ENCODE data around the gene STKLD1.

Gene STKLD1

DNA sequence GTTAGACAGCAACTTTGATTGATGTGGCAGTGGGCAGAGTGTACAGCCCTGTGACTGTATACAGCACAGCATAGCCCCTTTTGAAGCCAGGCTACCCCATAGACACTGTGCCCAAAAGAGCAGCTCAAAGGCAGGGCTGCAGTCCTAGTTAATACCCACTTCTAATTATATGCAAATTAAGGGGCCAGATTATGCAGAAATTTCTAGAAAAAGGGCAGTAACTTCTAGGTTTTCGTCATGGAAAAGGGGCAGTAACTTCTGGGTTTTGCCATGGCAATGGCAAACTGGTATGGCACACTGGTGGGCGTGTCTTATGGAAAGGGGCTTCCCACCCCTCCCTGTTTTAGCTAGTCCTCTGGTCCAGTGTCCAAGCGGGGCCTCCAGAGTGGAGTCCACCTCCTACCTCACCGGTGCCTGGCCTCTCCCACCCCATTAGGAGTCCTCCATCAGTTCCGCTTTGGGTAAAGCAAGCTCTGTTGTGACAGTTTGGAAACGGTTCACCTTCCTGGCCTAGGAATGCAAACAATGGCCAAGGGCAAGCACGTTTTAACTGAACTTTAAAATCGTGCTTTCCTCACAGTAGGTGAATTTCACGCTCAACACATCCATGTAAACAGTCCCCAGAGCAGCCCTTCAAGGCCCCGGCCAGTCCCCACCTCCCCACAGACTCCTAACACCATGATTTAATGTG lies 51.6 kb downstream of the STKLD1 start:
- CTCF ChIA-PET: interaction anchor here (1.0 kb wide), 1 partner anchor 59 kb away, joined by 4 read pairs; no protein-coding TSS in a partner anchor

DNA sequence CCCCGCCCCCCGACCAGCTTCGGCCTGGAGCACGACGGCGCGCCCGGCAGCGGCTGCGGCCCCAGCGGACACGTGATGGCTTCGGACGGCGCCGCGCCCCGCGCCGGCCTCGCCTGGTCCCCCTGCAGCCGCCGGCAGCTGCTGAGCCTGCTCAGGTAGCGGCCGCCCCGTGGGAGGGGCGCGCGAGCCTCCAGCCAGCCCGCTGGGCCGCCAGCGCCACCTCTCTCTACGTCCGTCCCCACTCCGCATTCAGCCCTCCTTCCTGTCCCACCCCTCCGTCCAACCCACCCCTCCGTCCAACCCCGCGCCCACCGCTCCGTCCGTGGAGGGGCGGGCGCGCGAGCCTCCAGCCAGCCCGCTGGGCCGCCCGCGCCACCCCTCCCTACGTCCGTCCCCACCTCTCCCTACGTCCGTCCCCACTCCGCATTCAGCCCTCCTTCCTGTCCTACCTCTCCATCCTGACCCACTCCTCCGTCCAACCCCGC lies 52.5 kb downstream of the STKLD1 start:
- ChIA-PET CTCF (interaction anchor here (1.0 kb wide), 1 partner anchor 58 kb away, joined by 4 read pairs; no protein-coding TSS in a partner anchor), POLR2A (ENCODE audit: low non-redundant PET) (no interaction called here)
- DNase-seq (ENCODE audit: low spot score): peak; percentile 57
- no peak overlapping the region for H3K27ac ChIP-seq
- TF ChIP-seq, protein P1, sequence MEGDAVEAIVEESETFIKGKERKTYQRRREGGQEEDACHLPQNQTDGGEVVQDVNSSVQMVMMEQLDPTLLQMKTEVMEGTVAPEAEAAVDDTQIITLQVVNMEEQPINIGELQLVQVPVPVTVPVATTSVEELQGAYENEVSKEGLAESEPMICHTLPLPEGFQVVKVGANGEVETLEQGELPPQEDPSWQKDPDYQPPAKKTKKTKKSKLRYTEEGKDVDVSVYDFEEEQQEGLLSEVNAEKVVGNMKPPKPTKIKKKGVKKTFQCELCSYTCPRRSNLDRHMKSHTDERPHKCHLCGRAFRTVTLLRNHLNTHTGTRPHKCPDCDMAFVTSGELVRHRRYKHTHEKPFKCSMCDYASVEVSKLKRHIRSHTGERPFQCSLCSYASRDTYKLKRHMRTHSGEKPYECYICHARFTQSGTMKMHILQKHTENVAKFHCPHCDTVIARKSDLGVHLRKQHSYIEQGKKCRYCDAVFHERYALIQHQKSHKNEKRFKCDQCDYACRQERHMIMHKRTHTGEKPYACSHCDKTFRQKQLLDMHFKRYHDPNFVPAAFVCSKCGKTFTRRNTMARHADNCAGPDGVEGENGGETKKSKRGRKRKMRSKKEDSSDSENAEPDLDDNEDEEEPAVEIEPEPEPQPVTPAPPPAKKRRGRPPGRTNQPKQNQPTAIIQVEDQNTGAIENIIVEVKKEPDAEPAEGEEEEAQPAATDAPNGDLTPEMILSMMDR (conservative IDR thresholded peaks at IDR 0.05; ENCODE audit: low read depth): no peak

More for the DNA sequence above, 51.6 kb downstream of the STKLD1 start:
- TF ChIP-seq, protein P1 (conservative IDR thresholded peaks at IDR 0.05; ENCODE audit: low read depth): no peak
- no peak for DNase-seq (ENCODE audit: low spot score)
- POLR2A ChIA-PET (ENCODE audit: low non-redundant PET): no interaction called here
- no peak overlapping the region for H3K27ac ChIP-seq

DNA sequence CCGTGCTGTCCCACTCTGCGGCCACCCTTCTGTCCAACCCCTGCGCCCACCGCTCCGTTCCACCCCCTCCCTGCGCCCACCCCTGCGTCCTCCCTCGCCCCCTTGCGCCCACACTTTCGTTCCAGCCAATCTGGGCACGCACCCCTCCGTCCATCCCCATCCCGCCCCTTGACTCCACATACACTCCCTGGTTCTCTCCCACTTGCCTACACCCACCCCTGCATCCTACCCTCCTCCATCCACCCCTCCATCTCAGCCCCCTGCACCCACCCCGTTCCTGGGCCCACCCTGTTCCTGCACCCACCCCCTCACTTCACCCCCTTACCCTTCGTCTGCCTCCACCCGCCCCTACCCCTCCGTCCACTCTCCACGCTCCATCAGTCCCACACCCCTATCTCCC lies 53.0 kb downstream of the STKLD1 start:
- TF ChIP-seq, protein P1 (conservative IDR thresholded peaks at IDR 0.05; ENCODE audit: low read depth): no peak
- H3K27ac ChIP-seq: no peak overlapping the region
- POLR2A ChIA-PET (ENCODE audit: low non-redundant PET): no interaction called here
- CTCF ChIA-PET: interaction anchor here (1.0 kb wide), 1 partner anchor 57 kb away, joined by 4 read pairs; no protein-coding TSS in a partner anchor
- no peak for DNase-seq (ENCODE audit: low spot score)

DNA sequence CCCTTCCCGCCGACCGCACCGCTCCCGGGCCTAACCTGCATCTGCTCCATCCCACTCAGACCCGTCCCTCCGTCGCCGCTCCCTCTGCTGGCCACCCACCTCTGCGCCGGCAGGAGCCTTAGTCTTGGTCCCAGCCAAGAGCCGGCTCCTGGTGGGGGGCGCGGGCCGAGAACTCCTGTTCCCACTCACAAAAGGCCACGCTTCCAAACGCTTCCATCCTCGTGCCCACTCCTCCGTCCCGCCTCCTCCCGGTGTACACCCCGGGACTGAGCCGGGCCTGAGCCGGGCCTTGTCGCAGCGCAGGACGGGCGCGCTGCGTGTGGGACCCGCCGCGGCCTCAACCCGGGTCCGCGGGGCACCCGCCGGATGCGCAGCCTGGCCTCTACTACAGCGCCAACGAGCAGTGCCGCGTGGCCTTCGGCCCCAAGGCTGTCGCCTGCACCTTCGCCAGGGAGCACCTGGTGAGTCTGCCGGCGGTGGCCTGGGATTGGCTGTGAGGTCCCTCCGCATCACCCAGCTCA lies 53.5 kb downstream of the STKLD1 start:
- CTCF ChIA-PET: interaction anchor here (0.6 to 0.7 kb wide), 2 partner anchors 30 to 43 kb away, joined by 3 to 4 read pairs; partner anchors contain the start of gene CACFD1
- TF ChIP-seq, protein P1 (conservative IDR thresholded peaks at IDR 0.05; ENCODE audit: low read depth): peak; percentile 64
- H3K27ac ChIP-seq: no peak overlapping the region
- peak; percentile 67 for DNase-seq (ENCODE audit: low spot score)
- POLR2A ChIA-PET (ENCODE audit: low non-redundant PET): interaction anchor here (0.5 kb wide), 1 partner anchor 48 kb away, joined by 3 read pairs; no protein-coding TSS in a partner anchor

DNA sequence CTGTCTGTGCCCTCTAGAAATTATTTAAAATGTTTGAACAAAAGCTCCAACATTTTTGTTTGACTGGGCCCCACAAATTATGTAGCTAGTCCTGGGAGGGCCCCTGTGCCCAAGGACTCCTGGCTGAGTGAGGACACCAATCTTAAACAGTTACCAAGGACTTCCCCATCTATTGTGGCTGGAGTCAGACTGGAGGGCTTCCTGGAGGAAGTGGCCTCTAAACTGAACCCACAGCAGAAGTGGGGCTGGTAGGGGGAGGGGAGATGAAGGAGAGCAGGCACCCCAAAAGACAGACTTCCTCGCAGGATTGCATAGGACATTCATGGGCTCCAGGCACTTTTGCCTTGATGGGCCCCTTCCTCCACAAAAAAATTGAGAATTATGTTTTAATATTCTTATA lies 54.1 kb downstream of the STKLD1 start:
- ChIA-PET POLR2A (ENCODE audit: low non-redundant PET) (interaction anchor here (0.5 kb wide), 1 partner anchor 48 kb away, joined by 3 read pairs; no protein-coding TSS in a partner anchor), CTCF (interaction anchor here (0.6 to 0.7 kb wide), 3 partner anchors 29 to 529 kb away, joined by 3 to 6 read pairs (median 4); partner anchors contain the start of gene CACFD1)
- DNase-seq (ENCODE audit: low spot score): no peak

DNA sequence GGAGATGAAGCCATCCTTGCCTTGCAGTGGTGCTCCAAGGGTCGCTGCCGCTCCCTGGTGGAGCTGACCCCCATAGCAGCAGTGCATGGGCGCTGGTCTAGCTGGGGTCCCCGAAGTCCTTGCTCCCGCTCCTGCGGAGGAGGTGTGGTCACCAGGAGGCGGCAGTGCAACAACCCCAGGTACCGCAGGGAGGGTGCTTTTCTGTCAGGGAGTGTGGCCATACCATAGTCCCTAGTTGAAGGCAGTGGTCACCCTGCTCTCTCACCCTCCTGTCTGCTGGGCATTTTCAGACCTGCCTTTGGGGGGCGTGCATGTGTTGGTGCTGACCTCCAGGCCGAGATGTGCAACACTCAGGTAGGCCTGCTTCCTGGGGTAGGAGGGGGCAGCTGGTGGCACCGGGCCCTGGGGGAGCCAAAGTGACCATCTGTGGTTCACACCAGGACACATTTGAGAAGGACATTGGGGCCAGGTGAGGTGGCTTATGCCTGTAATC lies 57.2 kb downstream of the STKLD1 start:
- POLR2A ChIA-PET (ENCODE audit: low non-redundant PET): no interaction called here
- H3K27ac ChIP-seq: no peak overlapping the region
- no peak for DNase-seq (ENCODE audit: low spot score)
- TF ChIP-seq, protein P1 (conservative IDR thresholded peaks at IDR 0.05; ENCODE audit: low read depth): no peak
- CTCF ChIA-PET: interaction anchor here (0.5 to 0.6 kb wide), 2 partner anchors 10 to 678 kb away, joined by 4 read pairs; no protein-coding TSS in a partner anchor

More for the DNA sequence above, 54.1 kb downstream of the STKLD1 start:
- TF ChIP-seq, protein P1 (conservative IDR thresholded peaks at IDR 0.05; ENCODE audit: low read depth): no peak
- H3K27ac ChIP-seq: no peak overlapping the region
